NCI-H1048 (cell line): ENCODE measurements around the gene MGAT5B.

Source experiments
- DNase-seq: peaks from one replicate; lab custom pipeline; 2025; lab: John Stamatoyannopoulos, UW

MGAT5B gene

GRCh38 chr17:76927577-76927976 lies 59.4 kb downstream of the MGAT5B start:
- DNase-seq: no peak

- no peak for DNase-seq
Observed at GRCh38 chr17:76927982-76928381, 59.8 kb downstream of the MGAT5B start.

GRCh38 chr17:76929148-76929547 lies 60.9 kb downstream of the MGAT5B start:
- no peak for DNase-seq

GRCh38 chr17:76929601-76930000 lies 61.4 kb downstream of the MGAT5B start:
- no peak for DNase-seq

GRCh38 chr17:76930107-76930506 lies 61.9 kb downstream of the MGAT5B start:
- DNase-seq: no peak

- DNase-seq: no peak
Observed at GRCh38 chr17:76932402-76933333, 64.5 kb downstream of the MGAT5B start.

GRCh38 chr17:76934561-76935320 lies 66.5 kb downstream of the MGAT5B start:
- DNase-seq: no peak

GRCh38 chr17:76935331-76935730 lies 67.1 kb downstream of the MGAT5B start:
- no peak for DNase-seq

- DNase-seq: no peak
Observed at GRCh38 chr17:76937238-76937637, 69.0 kb downstream of the MGAT5B start.

- DNase-seq: no peak
Observed at GRCh38 chr17:76938009-76938408, 69.8 kb downstream of the MGAT5B start.

- no peak for DNase-seq
Observed at GRCh38 chr17:76940295-76940694, 72.1 kb downstream of the MGAT5B start.

- no peak for DNase-seq
Observed at GRCh38 chr17:76940738-76941350, 72.6 kb downstream of the MGAT5B start.

- DNase-seq: no peak
Observed at GRCh38 chr17:76943202-76943601, 75.0 kb downstream of the MGAT5B start.

GRCh38 chr17:76943781-76944213 lies 75.6 kb downstream of the MGAT5B start:
- DNase-seq: no peak

- no peak for DNase-seq
Observed at GRCh38 chr17:76944477-76944876, 76.3 kb downstream of the MGAT5B start.

- DNase-seq: no peak
Observed at GRCh38 chr17:76946111-76946771, 78.0 kb downstream of the MGAT5B start.

GRCh38 chr17:76946772-76947135 lies 78.5 kb downstream of the MGAT5B start:
- no peak for DNase-seq

GRCh38 chr17:76947309-76947708 lies 79.1 kb downstream of the MGAT5B start:
- DNase-seq: no peak

- DNase-seq: no peak
Observed at GRCh38 chr17:76947771-76948170, 79.6 kb downstream of the MGAT5B start.

GRCh38 chr17:76948301-76948700 lies 80.1 kb downstream of the MGAT5B start:
- DNase-seq: no peak

- no peak for DNase-seq
Observed at GRCh38 chr17:76948726-76949342, 80.6 kb downstream of the MGAT5B start.
